Breast epithelium (tissue), 3 donors: ENCODE results near the gene OAS1.

Experiments
- POLR2A ChIP-seq: fragments of 450-650 bp; IDR thresholded peaks from one replicate; pipeline ENCODE4 v1.6.1; 2016; ENCODE audit warnings: antibody characterized with exemption, mild to moderate bottlenecking, moderate library complexity
- POLR2AphosphoS5 ChIP-seq, 3 donors: sonication (generic); formaldehyde crosslinking; IDR thresholded peaks; one replicate each; pipeline ENCODE4 v1.6.1; 2017; ENCODE audit warnings: antibody characterized with exemption in 3 of 3

- TF ChIP-seq POLR2AphosphoS5 (IDR thresholded peaks at IDR 0.05) = no peak
- TF ChIP-seq POLR2A = no peak
Observed at GRCh38 chr12:112927475-112927874, 20.7 kb downstream of the OAS1 start.
